Kidney epithelial cell (primary cell): Measurements from ENCODE around the gene RAC2. TPM values are rescaled to one million over a fixed set of nuclear protein-coding genes. Genes with fewer than 3 reads are reported as not detected.

ENCODE experiments used
- DNase-seq: peaks from one replicate; pipeline ENCODE4 v3.0.0-alpha.2; 2010; ENCODE audit warnings: low read depth
- H3K27me3 ChIP-seq: 2 replicates; pipeline ENCODE4 v1.6.0; 2011; ENCODE audit warnings: low read length; ENCODE audit not compliant: control insufficient read depth, insufficient read depth
- H3K36me3 ChIP-seq: 2 replicates; pipeline ENCODE4 v1.5.1; 2011; ENCODE audit warnings: low read length; ENCODE audit not compliant: control insufficient read depth, insufficient read depth
- H3K4me3 ChIP-seq: 2 replicates; pipeline ENCODE4 v1.5.1; 2011; ENCODE audit warnings: low read depth, mild to moderate bottlenecking, control low read depth, low read length
- CTCF ChIP-seq: IDR thresholded peaks from 2 replicates; pipeline ENCODE4 v1.5.1; 2011; ENCODE audit warnings: mild to moderate bottlenecking, moderate library complexity, low read length, control low read depth, inconsistent platforms; ENCODE audit not compliant: insufficient read depth, poor library complexity, severe bottlenecking
- total RNA-seq: library from RNA; depleted of rRNA; stranded (reverse); fragments of >200 nt; gene quantifications from 2 replicates; pipeline ENCODE4 v1.2.3, GENCODE V29; 2015

The RAC2 gene
- total RNA-seq, 1 donor from 2014 or later, result 24.0 TPM

- H3K27me3 ChIP-seq, result no peaks in the 10 kb centered on the region
- no peaks in the 10 kb centered on the region for H3K36me3 ChIP-seq
- no peak for TF ChIP-seq CTCF
- no peak for DNase-seq
- H3K4me3 ChIP-seq, result no peak overlapping the region
Measured at GRCh38 chr22:37289156-37289735, 45.2 kb upstream of the RAC2 start.

GRCh38 chr22:37288521-37288920, 44.5 kb upstream of the RAC2 start:
- no peak for TF ChIP-seq CTCF
- DNase-seq, result no peak
- no peaks in the 10 kb centered on the region for H3K36me3 ChIP-seq
- no peaks in the 10 kb centered on the region for H3K27me3 ChIP-seq
- H3K4me3 ChIP-seq, result no peak overlapping the region

- no peaks in the 10 kb centered on the region for H3K27me3 ChIP-seq
- H3K36me3 ChIP-seq, result no peaks in the 10 kb centered on the region
- no peak overlapping the region for H3K4me3 ChIP-seq
- TF ChIP-seq CTCF, result no peak
- no peak for DNase-seq
Measured at GRCh38 chr22:37287550-37287951, 43.5 kb upstream of the RAC2 start.

GRCh38 chr22:37285937-37286336, 41.9 kb upstream of the RAC2 start:
- Histone ChIP-seq H3K27me3 (no peaks in the 10 kb centered on the region), H3K4me3 (no peak overlapping the region), H3K36me3 (no peaks in the 10 kb centered on the region)
- no peak for DNase-seq
- TF ChIP-seq CTCF, result no peak

GRCh38 chr22:37284805-37285355, 40.8 kb upstream of the RAC2 start:
- TF ChIP-seq CTCF, result no peak
- no peak for DNase-seq
- H3K4me3 ChIP-seq, result no peak overlapping the region
- no peaks in the 10 kb centered on the region for H3K27me3 ChIP-seq
- no peaks in the 10 kb centered on the region for H3K36me3 ChIP-seq
